Endodermal cell (in vitro differentiated cells): ENCODE results near the gene FOXE3. TPM values are rescaled to one million over a fixed set of nuclear protein-coding genes. Genes with fewer than 3 reads are reported as not detected.

Experiments
- DNase-seq: peaks from one replicate; pipeline ENCODE4 v3.0.0-alpha.2; 2017
- H3K27ac ChIP-seq: 2 replicates; pipeline ENCODE4 v1.5.1; 2013; ENCODE audit warnings: mild to moderate bottlenecking, low read depth, low read length, moderate library complexity
- H3K27me3 ChIP-seq: 2 replicates; pipeline ENCODE4 v1.6.1; 2013; ENCODE audit warnings: mild to moderate bottlenecking, low read length, moderate library complexity; ENCODE audit not compliant: insufficient read depth, control insufficient read depth, poor library complexity, severe bottlenecking
- H3K36me3 ChIP-seq: 2 replicates; pipeline ENCODE4 v1.7.0; 2013; ENCODE audit warnings: mild to moderate bottlenecking, low read length, moderate library complexity; ENCODE audit not compliant: control insufficient read depth, insufficient read depth
- H3K4me1 ChIP-seq: one replicate; pipeline ENCODE4 v1.7.0; 2013; ENCODE audit warnings: low read length; ENCODE audit not compliant: control insufficient read depth, insufficient read depth
- H3K4me3 ChIP-seq: 2 replicates; pipeline ENCODE4 v1.5.1; 2013; ENCODE audit warnings: mild to moderate bottlenecking, low read length, moderate library complexity
- H3K9ac ChIP-seq: 2 replicates; pipeline ENCODE4 v1.6.1; 2013; ENCODE audit warnings: mild to moderate bottlenecking, low read length, moderate library complexity; ENCODE audit not compliant: poor library complexity, severe bottlenecking; ENCODE audit errors: extremely low read depth
- H3K9me3 ChIP-seq: 2 replicates; pipeline ENCODE4 v1.6.1; 2013; ENCODE audit warnings: mild to moderate bottlenecking, low read length, moderate library complexity; ENCODE audit not compliant: control insufficient read depth
- H3K27ac Mint-ChIP-seq: 2 replicates; pipeline ENCODE4 v1.8.0; 2020; ENCODE audit warnings: mixed read lengths
- H3K27me3 Mint-ChIP-seq: 2 replicates; pipeline ENCODE4 v1.8.0; 2021; ENCODE audit warnings: mild to moderate bottlenecking, mixed read lengths; ENCODE audit not compliant: insufficient read depth
- H3K36me3 Mint-ChIP-seq: 2 replicates; pipeline ENCODE4 v1.8.0; 2020; ENCODE audit warnings: low read depth, mixed read lengths
- H3K4me1 Mint-ChIP-seq: 2 replicates; pipeline ENCODE4 v1.8.0; 2020; ENCODE audit warnings: mixed read lengths
- H3K4me3 Mint-ChIP-seq: 2 replicates; pipeline ENCODE4 v1.8.0; 2020; ENCODE audit warnings: mild to moderate bottlenecking, moderate library complexity, mixed read lengths
- H3K9me3 Mint-ChIP-seq: 2 replicates; pipeline ENCODE4 v1.8.0; 2020; ENCODE audit warnings: mild to moderate bottlenecking, mixed read lengths
- CTCF ChIP-seq: fragments of 200-600 bp; sonication (generic); conservative IDR thresholded peaks from 2 replicates; pipeline ENCODE4 v1.5.0; 2021; ENCODE audit warnings: antibody characterized with exemption, mild to moderate bottlenecking
- WGBS, 2 experiments: methylation state at CpG; one replicate each; pipeline versions ENCODE4 v1.1.5 to v1.1.7; 2013; ENCODE audit warnings: missing lambda C conversion rate in 2 of 2, mixed read lengths in 1 of 2; ENCODE audit not compliant: insufficient coverage in 1 of 2, insufficient read length in 1 of 2; 5-methylcytosine and 5-hydroxymethylcytosine counted together
- long read RNA-seq, 4 experiments: library from polyadenylated mRNA in 2 of 4; library from RNA in 1 of 4; library from capped mRNA in 1 of 4; stranded (forward) in 3 of 4; unstranded in 1 of 4; transcript quantifications; one replicate each; pipeline ENCODE4 v2.0.0, GENCODE V29; 2020 to 2021; ENCODE audit warnings: inconsistent platforms in 1 of 4
- polyA plus RNA-seq, 2 experiments: library from polyadenylated mRNA; stranded (reverse); fragments of 50-300 nt; gene quantifications; one replicate each; pipeline ENCODE4 v1.2.3, GENCODE V29; 2013
- total RNA-seq, 2 donors: library from RNA; stranded (reverse); fragmentation: NEBNext Ultra II Directional in 1 of 2; extraction: Animal tissue kit (Norgen Biotek cat#: 25700) in 1 of 2; gene quantifications; 2 replicates in 1 of 2; 3 replicates in 1 of 2; pipeline ENCODE4 v1.2.1, GENCODE V29; 2021

Gene FOXE3
- not detected for total RNA-seq
- polyA plus RNA-seq (2013, experiment 1 of 2) = 0.46 TPM
- polyA plus RNA-seq (2013, experiment 2 of 2) = 0.29 TPM
- long read RNA-seq, experiment 1 = 0 reads
- long read RNA-seq, experiment 2 = 0 reads
- long read RNA-seq, experiment 3 = 0 reads
- long read RNA-seq, experiment 4 = 0 reads

GRCh38 chr1:47415728-47416318 is at the start of gene FOXE3:
TSS of gene FOXE3 (plus strand) at chr1:47416285. CDS start at chr1:47416316, 31 bp downstream.
- TF ChIP-seq CTCF = no peak
- H3K9me3 ChIP-seq = no peaks in the 10 kb centered on the region
- peak within 1 kb of the TSS; percentile 43 for H3K4me3 Mint-ChIP-seq
- H3K4me3 ChIP-seq = no peak within 1 kb of the TSS
- DNase-seq = no peak
- no peaks in the 10 kb centered on the region for H3K9me3 Mint-ChIP-seq
- no peak within 1 kb of the TSS for H3K27ac Mint-ChIP-seq
- H3K36me3 ChIP-seq = no peaks in the 10 kb centered on the region
- H3K4me1 ChIP-seq = no peaks in the 10 kb centered on the region
- no peak within 1 kb of the TSS for H3K27ac ChIP-seq
- WGBS, 2 experiments = 25 to 47% methylated on average over 4 to 21 of the region's 21 CpGs
- H3K27me3 Mint-ChIP-seq = peaks cover 90% of the 10 kb centered on the region
- H3K36me3 Mint-ChIP-seq = no peaks in the 10 kb centered on the region
- peaks cover 97% of the 10 kb centered on the region for H3K27me3 ChIP-seq
- H3K4me1 Mint-ChIP-seq = no peaks in the 10 kb centered on the region
- H3K9ac ChIP-seq = no peak within 1 kb of the TSS

- Histone ChIP-seq H3K9ac (no peak overlapping the region), H3K27ac (no peak overlapping the region), H3K9me3 (no peaks in the 10 kb centered on the region), H3K4me3 (no peak overlapping the region), H3K27me3 (no peaks in the 10 kb centered on the region), H3K36me3 (peaks cover 35% of the 10 kb centered on the region), H3K4me1 (no peaks in the 10 kb centered on the region)
- H3K4me3 Mint-ChIP-seq = no peak overlapping the region
- no peaks in the 10 kb centered on the region for H3K27me3 Mint-ChIP-seq
- no peaks in the 10 kb centered on the region for H3K4me1 Mint-ChIP-seq
- H3K27ac Mint-ChIP-seq = no peak overlapping the region
- no peak for DNase-seq
- H3K9me3 Mint-ChIP-seq = no peaks in the 10 kb centered on the region
- no peak for TF ChIP-seq CTCF
- peaks cover 30% of the 10 kb centered on the region for H3K36me3 Mint-ChIP-seq
- 93 to 100% methylated on average over 1 to 7 of the region's 7 CpGs for WGBS, 2 experiments
Observed at GRCh38 chr1:47367651-47368050, 48.4 kb upstream of the FOXE3 start.

- Histone ChIP-seq H3K4me1 (no peaks in the 10 kb centered on the region), H3K36me3 (peaks cover 65% of the 10 kb centered on the region), H3K27me3 (no peaks in the 10 kb centered on the region), H3K4me3 (no peak overlapping the region), H3K27ac (no peak overlapping the region), H3K9ac (no peak overlapping the region), H3K9me3 (no peaks in the 10 kb centered on the region)
- no peaks in the 10 kb centered on the region for H3K27me3 Mint-ChIP-seq
- H3K4me1 Mint-ChIP-seq = no peaks in the 10 kb centered on the region
- no peak for TF ChIP-seq CTCF
- H3K4me3 Mint-ChIP-seq = no peak overlapping the region
- no peak overlapping the region for H3K27ac Mint-ChIP-seq
- no peak for DNase-seq
- H3K9me3 Mint-ChIP-seq = no peaks in the 10 kb centered on the region
- peaks cover 47% of the 10 kb centered on the region for H3K36me3 Mint-ChIP-seq
Observed at GRCh38 chr1:47371016-47371517, 45.0 kb upstream of the FOXE3 start.
